ENCODE measurements around the gene TM4SF4.

- TF ChIP-seq, protein P1, sequence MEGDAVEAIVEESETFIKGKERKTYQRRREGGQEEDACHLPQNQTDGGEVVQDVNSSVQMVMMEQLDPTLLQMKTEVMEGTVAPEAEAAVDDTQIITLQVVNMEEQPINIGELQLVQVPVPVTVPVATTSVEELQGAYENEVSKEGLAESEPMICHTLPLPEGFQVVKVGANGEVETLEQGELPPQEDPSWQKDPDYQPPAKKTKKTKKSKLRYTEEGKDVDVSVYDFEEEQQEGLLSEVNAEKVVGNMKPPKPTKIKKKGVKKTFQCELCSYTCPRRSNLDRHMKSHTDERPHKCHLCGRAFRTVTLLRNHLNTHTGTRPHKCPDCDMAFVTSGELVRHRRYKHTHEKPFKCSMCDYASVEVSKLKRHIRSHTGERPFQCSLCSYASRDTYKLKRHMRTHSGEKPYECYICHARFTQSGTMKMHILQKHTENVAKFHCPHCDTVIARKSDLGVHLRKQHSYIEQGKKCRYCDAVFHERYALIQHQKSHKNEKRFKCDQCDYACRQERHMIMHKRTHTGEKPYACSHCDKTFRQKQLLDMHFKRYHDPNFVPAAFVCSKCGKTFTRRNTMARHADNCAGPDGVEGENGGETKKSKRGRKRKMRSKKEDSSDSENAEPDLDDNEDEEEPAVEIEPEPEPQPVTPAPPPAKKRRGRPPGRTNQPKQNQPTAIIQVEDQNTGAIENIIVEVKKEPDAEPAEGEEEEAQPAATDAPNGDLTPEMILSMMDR (IDR thresholded peaks at IDR 0.05; ENCODE audit: poor library complexity, severe bottlenecking) = no peak
- TF ChIP-seq SMC3 (conservative IDR thresholded peaks at IDR 0.05; ENCODE audit: poor library complexity) (no peak), POLR2AphosphoS5 (IDR thresholded peaks at IDR 0.05) (no peak)
Measured at GRCh38 chr3:149466192-149466591, 8.3 kb upstream of the TM4SF4 start.

Data from neural cell (in vitro differentiated cells).